ENCODE measurements around the gene TGFBR3L. TPM values are rescaled to one million over a fixed set of nuclear protein-coding genes. Genes with fewer than 3 reads are reported as not detected.

TGFBR3L gene
- total RNA-seq, 1 donor from 2014 or later = 2.1 TPM

DNA sequence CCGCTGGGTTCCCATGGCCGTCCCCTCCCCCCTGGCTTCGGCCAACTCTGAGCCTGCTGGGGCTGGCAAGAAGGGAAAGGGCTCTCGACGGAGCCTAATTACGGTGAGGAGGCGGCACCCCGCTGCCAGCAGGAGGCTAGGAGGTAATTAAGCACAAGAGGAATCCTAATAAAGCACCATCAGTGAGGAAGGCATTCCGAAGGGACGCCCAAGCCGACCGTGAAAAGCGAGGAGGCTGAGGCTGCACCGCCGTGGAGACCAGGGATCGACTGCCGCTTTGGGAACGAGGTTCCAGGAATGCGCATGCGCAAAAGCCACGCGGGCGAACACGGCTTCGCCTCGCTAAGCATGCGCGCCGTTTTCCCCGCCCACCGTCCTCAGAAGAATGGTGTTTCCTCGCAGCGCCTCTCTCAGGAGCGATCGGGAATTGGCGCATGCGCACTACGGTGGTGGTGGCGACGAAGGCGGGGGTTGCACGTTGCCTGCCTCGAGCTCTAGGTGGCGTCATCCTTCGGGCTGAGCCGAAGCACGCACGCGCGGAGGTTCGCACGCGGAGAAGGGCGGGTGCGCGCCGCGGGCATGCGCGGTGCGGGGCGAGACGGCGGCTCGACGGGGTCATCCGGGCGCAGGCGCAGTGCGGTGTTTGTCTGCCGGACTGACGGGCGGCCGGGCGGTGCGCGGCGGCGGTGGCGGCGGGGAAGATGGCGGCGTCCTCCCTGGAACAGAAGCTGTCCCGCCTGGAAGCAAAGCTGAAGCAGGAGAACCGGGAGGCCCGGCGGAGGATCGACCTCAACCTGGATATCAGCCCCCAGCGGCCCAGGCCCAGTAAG, 11.2 kb upstream of the TGFBR3L start, which contains the start of gene MAP2K7:
TSS of gene MAP2K7 (plus strand) at position 634 of the 830 bp plus-strand sequence. CDS start at position 702, 68 bp downstream.
- no peaks in the 10 kb centered on the region for H3K27me3 ChIP-seq (ENCODE audit: low read depth)
- intact Hi-C loops (cut with DNase I) = no loop called here
- H3K9me3 ChIP-seq = no peaks in the 10 kb centered on the region
- DNase-seq = peak; percentile 100
- peaks cover 9% of the 10 kb centered on the region for H3K36me3 ChIP-seq
- H3K4me1 ChIP-seq = peaks cover 44% of the 10 kb centered on the region
- ATAC-seq = peak; percentile 92 to 95
- peak within 1 kb of the TSS; percentile 81 for H3K27ac ChIP-seq
- TF ChIP-seq, protein P1, sequence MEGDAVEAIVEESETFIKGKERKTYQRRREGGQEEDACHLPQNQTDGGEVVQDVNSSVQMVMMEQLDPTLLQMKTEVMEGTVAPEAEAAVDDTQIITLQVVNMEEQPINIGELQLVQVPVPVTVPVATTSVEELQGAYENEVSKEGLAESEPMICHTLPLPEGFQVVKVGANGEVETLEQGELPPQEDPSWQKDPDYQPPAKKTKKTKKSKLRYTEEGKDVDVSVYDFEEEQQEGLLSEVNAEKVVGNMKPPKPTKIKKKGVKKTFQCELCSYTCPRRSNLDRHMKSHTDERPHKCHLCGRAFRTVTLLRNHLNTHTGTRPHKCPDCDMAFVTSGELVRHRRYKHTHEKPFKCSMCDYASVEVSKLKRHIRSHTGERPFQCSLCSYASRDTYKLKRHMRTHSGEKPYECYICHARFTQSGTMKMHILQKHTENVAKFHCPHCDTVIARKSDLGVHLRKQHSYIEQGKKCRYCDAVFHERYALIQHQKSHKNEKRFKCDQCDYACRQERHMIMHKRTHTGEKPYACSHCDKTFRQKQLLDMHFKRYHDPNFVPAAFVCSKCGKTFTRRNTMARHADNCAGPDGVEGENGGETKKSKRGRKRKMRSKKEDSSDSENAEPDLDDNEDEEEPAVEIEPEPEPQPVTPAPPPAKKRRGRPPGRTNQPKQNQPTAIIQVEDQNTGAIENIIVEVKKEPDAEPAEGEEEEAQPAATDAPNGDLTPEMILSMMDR (IDR thresholded peaks at IDR 0.05) = peak; percentile 64
- peak within 1 kb of the TSS; percentile 88 for H3K4me3 ChIP-seq

DNA sequence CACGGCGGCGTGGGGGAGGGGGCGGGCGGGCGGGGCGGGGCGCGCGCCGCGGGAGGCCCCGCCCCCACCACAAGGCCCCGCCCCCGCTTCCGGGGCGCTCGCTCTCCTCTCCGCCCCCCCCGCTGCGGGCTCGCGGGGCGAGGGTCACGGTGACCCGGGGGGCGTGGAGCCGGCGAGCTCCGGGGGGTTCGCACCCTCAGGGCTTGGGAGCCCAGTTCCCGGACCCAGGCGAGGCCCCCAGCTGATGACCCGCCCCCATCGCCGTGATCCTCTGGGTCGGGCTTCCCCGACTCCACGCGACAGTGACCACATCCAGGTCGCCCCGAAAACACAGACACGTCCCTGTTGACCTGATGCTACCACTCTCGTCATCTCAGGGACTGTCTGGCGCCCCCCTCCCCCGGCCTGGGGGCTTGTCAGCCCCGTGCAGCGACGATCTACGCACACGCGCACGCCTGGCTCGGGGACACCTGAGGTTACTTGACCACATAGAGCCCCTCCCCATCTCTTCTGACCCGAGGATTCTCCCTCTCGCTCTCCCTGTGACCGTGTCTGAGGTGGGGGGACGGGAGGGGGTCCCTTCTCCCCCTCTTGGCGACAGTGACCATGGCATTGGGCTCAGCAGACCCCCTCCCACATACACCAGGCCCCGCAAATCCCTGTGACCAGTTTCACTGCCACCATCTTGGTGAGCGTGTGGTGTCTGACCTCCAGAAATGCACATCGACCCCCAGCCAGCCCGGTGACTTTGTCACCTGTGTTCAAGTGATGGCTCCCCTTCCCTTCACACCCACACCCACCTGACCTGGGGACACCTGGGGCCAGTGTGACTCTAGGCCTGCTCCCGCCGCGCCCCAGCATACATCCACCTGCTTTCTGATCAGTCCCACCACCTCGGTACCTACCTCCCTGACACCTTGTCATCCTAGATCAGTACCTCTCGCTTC, 10.3 kb upstream of the TGFBR3L start:
- TF ChIP-seq, protein P1 (IDR thresholded peaks at IDR 0.05) = no peak
- H3K36me3 ChIP-seq = peaks cover 14% of the 10 kb centered on the region
- DNase-seq (peak; percentile 77), ATAC-seq (peak; percentile 51 to 61)
- no peaks in the 10 kb centered on the region for H3K9me3 ChIP-seq
- H3K27me3 ChIP-seq (ENCODE audit: low read depth) = no peaks in the 10 kb centered on the region
- peak overlapping the region; percentile 88 for H3K4me3 ChIP-seq
- peak overlapping the region; percentile 81 for H3K27ac ChIP-seq
- H3K4me1 ChIP-seq = peaks cover 44% of the 10 kb centered on the region
- intact Hi-C loops (cut with DNase I) = no loop called here

DNA sequence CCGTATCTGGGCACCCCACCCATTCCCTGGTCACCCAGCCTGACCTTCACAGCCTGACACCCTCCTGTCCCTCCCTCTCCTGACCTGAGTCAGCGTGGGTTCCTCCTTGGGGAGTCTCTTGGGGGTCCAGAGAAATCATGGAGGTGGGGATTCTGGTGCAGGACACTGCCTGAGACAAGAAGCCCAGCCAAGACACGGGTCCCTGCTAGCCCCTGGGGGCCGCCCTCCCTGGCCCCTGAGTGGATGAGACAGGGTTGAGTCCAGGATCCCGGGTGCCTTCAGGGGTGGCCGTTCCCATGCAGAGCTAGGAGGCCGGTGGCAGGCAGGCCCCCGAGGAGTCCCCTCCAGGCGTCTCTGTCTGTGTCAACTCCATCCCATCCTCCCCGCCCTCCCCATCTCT, 9.4 kb upstream of the TGFBR3L start:
- TF ChIP-seq, protein P1 (IDR thresholded peaks at IDR 0.05) = no peak
- no peaks in the 10 kb centered on the region for H3K27me3 ChIP-seq (ENCODE audit: low read depth)
- DNase-seq = no peak
- H3K4me3 ChIP-seq = peak overlapping the region; percentile 88
- H3K4me1 ChIP-seq = peaks cover 44% of the 10 kb centered on the region
- intact Hi-C loops (cut with DNase I) = no loop called here
- peaks cover 23% of the 10 kb centered on the region for H3K36me3 ChIP-seq
- no peaks in the 10 kb centered on the region for H3K9me3 ChIP-seq
- H3K27ac ChIP-seq = no peak overlapping the region
- no peak for ATAC-seq

DNA sequence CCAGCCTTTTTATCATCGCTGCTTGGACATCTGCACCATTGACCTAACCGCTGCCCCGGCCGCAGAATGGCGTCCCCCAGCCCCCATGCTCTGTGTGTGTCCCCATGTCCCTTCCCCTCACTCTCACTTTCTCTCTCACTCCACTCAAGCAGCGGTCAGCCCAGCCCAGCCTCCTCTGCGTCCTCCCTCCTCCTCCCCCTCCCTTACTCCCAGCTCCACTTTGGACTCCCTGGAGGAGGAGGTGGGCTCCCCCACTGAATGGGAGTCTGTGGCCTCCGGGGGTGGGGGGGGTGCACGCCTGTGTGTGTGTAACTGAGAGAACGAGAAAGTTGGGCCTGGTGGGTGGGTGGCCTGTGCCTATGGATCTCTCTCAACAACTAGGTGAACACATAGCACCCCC, 8.8 kb upstream of the TGFBR3L start:
- H3K27ac ChIP-seq = no peak overlapping the region
- no peak for ATAC-seq
- DNase-seq = peak; percentile 47
- H3K9me3 ChIP-seq = no peaks in the 10 kb centered on the region
- peaks cover 44% of the 10 kb centered on the region for H3K4me1 ChIP-seq
- intact Hi-C loops (cut with DNase I) = no loop called here
- peaks cover 29% of the 10 kb centered on the region for H3K36me3 ChIP-seq
- H3K4me3 ChIP-seq = no peak overlapping the region
- TF ChIP-seq, protein P1 (IDR thresholded peaks at IDR 0.05) = no peak
- no peaks in the 10 kb centered on the region for H3K27me3 ChIP-seq (ENCODE audit: low read depth)

DNA sequence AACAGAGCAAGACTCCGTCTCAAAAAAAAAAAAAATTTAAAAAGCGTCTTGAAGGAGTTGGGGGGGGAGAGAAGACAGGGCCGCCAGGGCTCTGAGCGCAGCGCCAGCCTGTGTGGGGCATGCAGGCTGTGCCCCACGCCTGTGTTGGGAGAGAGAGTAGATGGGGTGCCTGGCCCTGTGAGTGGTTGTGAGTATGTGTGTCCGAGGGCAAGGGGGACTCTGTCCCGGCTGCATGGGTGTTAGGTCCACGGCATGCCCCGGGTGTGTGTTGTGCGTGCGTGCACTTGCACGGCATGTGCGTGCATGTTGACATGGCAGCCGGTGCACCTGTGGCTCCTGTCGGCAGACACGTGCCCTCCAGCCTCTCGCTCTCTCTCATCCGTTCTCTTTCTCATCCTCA, 7.5 kb upstream of the TGFBR3L start:
- no peaks in the 10 kb centered on the region for H3K9me3 ChIP-seq
- DNase-seq = peak; percentile 42
- no peaks in the 10 kb centered on the region for H3K27me3 ChIP-seq (ENCODE audit: low read depth)
- ATAC-seq = no peak
- no peak overlapping the region for H3K4me3 ChIP-seq
- peaks cover 42% of the 10 kb centered on the region for H3K36me3 ChIP-seq
- intact Hi-C loops (cut with DNase I) = no loop called here
- TF ChIP-seq, protein P1 (IDR thresholded peaks at IDR 0.05) = no peak
- no peak overlapping the region for H3K27ac ChIP-seq
- peaks cover 42% of the 10 kb centered on the region for H3K4me1 ChIP-seq

Data from lower lobe of right lung (tissue), 2 donors.